ENCODE results near the gene HOXC13.

The HOXC13 gene

GRCh38 chr12:53955036-53955775 is 16.6 kb downstream of the HOXC13 start:
- no peak for DNase-seq (ENCODE audit: low read depth)

GRCh38 chr12:53955776-53956250 is 17.2 kb downstream of the HOXC13 start:
- no peak for DNase-seq (ENCODE audit: low read depth)

- no peak for DNase-seq (ENCODE audit: low read depth)
Observed at GRCh38 chr12:53956251-53956887, 17.7 kb downstream of the HOXC13 start.

GRCh38 chr12:53956914-53957536 is 18.4 kb downstream of the HOXC13 start:
- no peak for DNase-seq (ENCODE audit: low read depth)

- no peak for DNase-seq (ENCODE audit: low read depth)
Observed at GRCh38 chr12:53958128-53958527, 19.5 kb downstream of the HOXC13 start.

- no peak for DNase-seq (ENCODE audit: low read depth)
Observed at GRCh38 chr12:53959314-53959713, 20.7 kb downstream of the HOXC13 start.

- no peak for DNase-seq (ENCODE audit: low read depth)
Observed at GRCh38 chr12:53960187-53961024, 21.8 kb downstream of the HOXC13 start.

GRCh38 chr12:53961025-53961761 is 22.6 kb downstream of the HOXC13 start:
- no peak for DNase-seq (ENCODE audit: low read depth)

- no peak for DNase-seq (ENCODE audit: low read depth)
Observed at GRCh38 chr12:53963005-53963404, 24.4 kb downstream of the HOXC13 start.

GRCh38 chr12:53963434-53964314 is 25.0 kb downstream of the HOXC13 start:
- DNase-seq (ENCODE audit: low read depth): no peak

- DNase-seq (ENCODE audit: low read depth): no peak
Observed at GRCh38 chr12:53964315-53964713, 25.7 kb downstream of the HOXC13 start.

GRCh38 chr12:53965281-53966084 is 26.9 kb downstream of the HOXC13 start:
- DNase-seq (ENCODE audit: low read depth): no peak

GRCh38 chr12:53966085-53966384 is 27.4 kb downstream of the HOXC13 start:
- no peak for DNase-seq (ENCODE audit: low read depth)

GRCh38 chr12:53966385-53967133 is 27.9 kb downstream of the HOXC13 start:
- no peak for DNase-seq (ENCODE audit: low read depth)

- no peak for DNase-seq (ENCODE audit: low read depth)
Observed at GRCh38 chr12:53967421-53967925, 28.8 kb downstream of the HOXC13 start.

GRCh38 chr12:53968214-53969127 is 29.8 kb downstream of the HOXC13 start:
- DNase-seq (ENCODE audit: low read depth): no peak

- no peak for DNase-seq (ENCODE audit: low read depth)
Observed at GRCh38 chr12:53969588-53970259, 31.1 kb downstream of the HOXC13 start.
